HG03039 (cell line): ENCODE results near the gene DYDC1.
"Not testable (repeated sequence)": the region's sequence is repeated elsewhere in the genome, so short reads cannot be mapped to it uniquely, and the experiment has no call there.

Source experiments
- ATAC-seq: cut with Tn5 transposase; IDR thresholded peaks from one replicate; pipeline ENCODE4 v1.9.1; 2021; ENCODE audit warnings: mild to moderate bottlenecking, moderate library complexity; ENCODE audit not compliant: unreplicated experiment

Gene DYDC1

GRCh38 chr10:80356563-80356988, at the start of gene DYDC1, which contains the start of gene DYDC2:
Gene DYDC1, minus strand, starts transcription at chr10:80356755. Its CDS starts 4,154 bp downstream, at chr10:80352601.
Gene DYDC2, plus strand, starts transcription at chr10:80356781. Its CDS starts 5,663 bp downstream, at chr10:80362444.
- peak; percentile 56 for ATAC-seq

GRCh38 chr10:80406204-80406603, 49.6 kb upstream of the DYDC1 start:
- no peak for ATAC-seq

DNA sequence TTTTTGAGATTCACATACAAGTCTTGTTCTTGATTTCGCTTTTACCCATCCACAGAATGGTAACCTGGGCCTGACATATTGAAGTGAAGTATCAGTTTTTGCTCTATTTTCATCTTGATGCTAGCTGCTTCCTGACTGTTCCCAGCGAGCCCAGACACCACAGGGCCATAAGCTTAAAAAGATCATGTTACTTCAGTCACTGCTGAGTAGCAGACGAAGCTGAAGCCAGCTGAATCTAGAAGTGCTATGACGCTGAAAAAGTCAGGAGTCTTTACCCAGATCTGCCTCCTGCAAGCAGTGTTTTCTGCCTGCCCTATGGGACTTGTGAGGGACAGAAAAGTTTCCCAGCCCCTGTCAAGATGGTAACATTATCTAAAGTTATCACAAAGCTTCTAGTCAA, 49.1 kb upstream of the DYDC1 start:
- ATAC-seq: no peak

- no peak for ATAC-seq
These were observed 48.5 kb upstream of the DYDC1 start for GRCh38 chr10:80405035-80405434.

DNA sequence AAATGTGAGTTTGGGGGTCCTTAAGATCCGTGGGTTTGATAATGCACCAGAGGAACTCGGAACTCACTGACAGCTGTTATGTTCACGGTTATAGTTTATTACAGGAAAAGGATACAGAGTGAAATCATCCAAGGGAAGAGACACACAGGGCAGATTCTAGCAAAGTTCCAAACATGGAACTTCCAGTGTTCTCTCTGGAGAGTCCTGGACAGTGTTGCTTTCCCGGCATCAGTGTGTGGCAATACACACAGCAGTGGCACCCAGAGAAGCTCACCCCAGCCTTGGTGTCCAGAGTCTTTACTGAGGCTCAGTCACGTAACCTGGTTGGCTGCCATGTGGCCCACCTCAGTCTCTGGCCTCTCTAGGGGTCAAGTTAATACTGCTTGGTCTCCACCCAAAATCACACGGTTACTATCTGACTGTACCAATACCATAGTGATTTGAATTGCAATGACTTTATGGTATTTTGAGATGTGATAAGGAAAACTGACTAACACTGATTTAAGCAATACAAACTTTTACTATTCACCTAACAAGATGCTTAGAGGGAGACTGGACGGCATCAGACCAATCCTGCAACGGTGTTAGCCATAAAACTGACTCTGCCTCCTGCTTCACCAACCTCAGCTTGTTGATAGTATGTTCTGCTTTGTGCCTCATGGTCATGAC, 43.7 kb upstream of the DYDC1 start:
- no peak for ATAC-seq

- ATAC-seq: no peak
These were observed 40.5 kb upstream of the DYDC1 start for GRCh38 chr10:80397014-80397413.

DNA sequence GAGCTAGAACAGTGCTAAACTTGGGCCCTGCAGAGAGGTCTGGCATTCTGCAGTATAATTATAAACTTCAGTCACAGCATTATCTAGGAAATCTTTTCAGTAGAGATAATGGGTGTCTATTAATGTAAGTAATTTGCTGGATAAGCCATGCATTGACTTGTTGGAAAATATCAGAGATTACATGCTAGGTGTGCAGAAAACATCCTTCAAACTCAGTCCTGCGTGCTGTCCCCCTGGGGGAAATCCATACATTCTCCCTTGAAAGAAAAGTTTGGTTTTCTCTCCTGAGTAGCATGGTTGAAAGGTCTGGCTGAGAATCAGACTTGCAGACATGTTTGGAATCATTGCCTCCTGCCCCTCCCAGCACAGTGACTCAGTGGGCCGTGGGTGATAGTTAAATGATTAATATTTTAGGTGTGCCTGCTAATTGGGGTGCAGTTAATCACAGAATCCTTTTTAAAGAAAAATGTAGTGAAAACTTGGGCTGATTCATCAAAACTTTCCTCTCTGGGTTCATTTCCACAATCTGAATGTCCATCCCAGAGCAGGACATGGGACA, 37.9 kb upstream of the DYDC1 start:
- no peak for ATAC-seq

GRCh38 chr10:80392250-80392649, 35.7 kb upstream of the DYDC1 start:
- no peak for ATAC-seq

DNA sequence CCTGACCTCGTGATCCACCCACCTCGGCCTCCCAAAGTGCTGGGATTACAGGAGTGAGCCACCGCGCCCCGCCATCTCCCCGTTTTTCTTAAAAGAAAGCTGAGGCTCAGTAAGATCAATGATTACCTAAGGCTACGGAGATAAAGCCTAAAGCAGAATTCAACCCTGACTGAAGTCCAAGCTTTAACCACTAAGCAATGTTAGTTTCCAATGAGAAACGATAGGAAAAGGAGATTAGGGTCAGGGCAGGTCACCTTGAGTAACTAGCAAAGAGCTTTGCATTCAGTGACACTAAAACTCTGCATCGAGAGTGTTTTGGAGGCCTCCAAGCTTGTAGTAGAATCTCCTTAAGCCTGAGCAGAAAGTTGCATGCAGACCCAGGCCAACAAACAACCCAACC, 34.2 kb upstream of the DYDC1 start:
- ATAC-seq: no peak

DNA sequence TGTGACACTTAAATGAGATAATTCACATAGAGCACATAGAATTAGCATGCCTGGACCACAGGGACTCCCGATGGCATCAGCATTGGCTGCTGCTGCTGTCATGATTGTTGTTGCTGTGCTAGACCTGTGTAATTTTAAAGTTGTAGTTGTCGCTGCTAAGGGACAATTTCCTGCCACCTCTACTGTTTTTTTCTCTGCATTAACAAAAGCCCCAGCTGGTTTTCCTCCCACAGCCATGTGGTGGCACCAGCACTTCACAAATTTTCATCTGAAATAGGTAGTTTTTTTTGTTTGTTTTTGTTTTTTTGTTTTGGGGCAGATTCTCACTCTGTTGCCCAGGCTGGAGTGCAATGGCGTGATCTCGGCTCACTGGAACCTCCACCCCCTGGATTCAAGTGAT, 26.4 kb upstream of the DYDC1 start:
- no peak for ATAC-seq

- no peak for ATAC-seq
These were observed 23.6 kb upstream of the DYDC1 start for GRCh38 chr10:80380185-80380584.

DNA sequence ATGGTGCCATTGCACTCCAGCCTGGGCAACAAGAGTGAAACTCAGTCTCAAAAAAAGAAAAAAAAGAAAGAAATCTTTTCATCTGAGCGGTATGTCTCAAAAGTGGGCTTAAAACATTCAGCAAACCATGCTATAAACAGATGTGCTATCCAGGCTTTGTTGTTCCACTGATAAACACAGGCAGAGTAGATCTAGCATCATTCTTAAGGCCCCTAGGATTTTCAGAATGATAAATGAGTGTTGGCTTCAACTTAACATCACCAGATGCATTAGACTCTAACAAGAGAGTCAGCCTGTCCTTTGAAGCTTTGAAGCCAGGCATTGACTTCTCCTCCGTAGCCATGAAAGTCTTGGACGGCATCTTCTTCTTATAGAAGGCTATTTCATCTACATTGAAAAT, 23.1 kb upstream of the DYDC1 start:
- no peak for ATAC-seq

GRCh38 chr10:80373502-80373901, 16.9 kb upstream of the DYDC1 start:
- no peak for ATAC-seq

DNA sequence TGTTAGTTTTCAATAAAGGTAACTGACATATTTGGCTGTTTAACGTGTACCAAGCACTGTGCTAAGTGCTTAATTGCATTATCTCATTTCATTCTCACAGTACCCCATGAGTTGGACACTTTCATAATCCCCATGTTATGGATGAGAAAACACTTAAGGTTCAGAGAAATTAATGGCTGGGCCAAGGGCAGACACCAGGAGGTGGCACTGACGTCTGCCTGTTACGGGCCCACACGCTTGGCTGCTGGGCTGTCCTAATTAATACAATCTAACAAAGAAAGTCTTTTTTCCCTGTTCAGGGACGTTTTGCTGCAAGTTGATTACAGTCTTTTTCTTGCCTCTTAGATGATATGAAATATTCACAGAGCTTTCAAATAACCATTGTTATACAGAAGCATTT, 16.1 kb upstream of the DYDC1 start:
- no peak for ATAC-seq

DNA sequence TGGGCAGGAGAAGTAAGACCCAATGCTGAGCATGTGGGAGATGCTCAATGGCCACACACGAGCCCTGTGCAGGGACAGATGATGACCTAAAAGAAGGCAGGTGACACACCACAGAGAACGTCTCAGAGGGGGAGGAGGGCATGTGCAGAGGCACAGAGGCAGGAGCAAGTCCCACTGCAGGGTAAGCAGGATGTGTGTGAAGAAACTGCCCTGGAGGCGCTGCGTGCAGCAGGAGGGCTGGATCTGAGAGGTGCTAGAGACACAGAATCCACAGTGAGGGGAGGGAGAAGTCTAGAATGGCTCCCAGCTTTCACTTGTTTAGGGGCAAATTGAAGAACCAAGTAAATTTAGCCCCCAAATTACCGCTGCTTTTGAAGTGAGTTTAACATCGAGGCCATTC, 14.9 kb upstream of the DYDC1 start:
- no peak for ATAC-seq

- ATAC-seq: no peak
These were observed 9.0 kb upstream of the DYDC1 start for GRCh38 chr10:80365510-80365909.

DNA sequence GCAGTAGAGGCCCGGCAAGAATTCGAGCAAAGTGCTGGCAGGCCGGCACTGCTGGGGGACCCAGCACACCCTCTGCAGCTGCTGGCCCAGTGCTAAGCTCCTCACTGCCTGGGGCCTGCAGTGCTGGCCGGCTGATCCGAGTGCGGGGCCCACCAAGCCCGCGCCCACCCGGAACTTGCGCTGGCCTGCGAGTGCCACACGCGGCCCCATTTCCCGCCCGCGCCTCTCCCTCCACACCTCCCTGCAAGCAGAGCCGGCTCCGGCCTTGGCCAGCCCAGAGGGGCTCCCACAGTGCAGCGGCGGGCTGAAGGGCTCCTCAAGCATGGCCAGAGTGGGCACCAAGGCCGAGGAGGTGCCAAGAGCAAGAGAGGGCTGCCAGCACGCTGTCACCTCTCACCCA, 3.1 kb upstream of the DYDC1 start:
- ATAC-seq: no peak

DNA sequence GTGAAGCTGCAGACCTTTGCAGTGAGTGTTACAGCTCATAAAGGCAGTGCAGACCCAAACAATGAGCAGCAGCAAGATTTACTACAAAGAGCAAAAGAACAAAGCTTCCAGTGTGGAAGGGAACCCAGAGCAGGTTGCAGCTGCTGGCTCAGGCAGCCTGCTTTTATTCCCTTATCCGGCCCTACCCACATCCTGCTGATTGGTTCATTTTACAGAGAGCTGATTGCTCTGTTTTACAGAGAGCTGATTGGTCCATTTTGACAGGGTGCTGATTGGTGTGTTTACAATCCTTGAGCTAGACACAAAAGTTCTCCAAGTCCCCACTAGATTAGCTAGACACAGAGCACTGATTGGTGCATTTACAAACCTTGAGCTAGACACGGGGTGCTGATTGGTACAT, 2.4 kb upstream of the DYDC1 start:
- not testable (repeated sequence) for ATAC-seq

GRCh38 chr10:80357851-80358125, 1.2 kb upstream of the DYDC1 start:
- no peak for ATAC-seq

DNA sequence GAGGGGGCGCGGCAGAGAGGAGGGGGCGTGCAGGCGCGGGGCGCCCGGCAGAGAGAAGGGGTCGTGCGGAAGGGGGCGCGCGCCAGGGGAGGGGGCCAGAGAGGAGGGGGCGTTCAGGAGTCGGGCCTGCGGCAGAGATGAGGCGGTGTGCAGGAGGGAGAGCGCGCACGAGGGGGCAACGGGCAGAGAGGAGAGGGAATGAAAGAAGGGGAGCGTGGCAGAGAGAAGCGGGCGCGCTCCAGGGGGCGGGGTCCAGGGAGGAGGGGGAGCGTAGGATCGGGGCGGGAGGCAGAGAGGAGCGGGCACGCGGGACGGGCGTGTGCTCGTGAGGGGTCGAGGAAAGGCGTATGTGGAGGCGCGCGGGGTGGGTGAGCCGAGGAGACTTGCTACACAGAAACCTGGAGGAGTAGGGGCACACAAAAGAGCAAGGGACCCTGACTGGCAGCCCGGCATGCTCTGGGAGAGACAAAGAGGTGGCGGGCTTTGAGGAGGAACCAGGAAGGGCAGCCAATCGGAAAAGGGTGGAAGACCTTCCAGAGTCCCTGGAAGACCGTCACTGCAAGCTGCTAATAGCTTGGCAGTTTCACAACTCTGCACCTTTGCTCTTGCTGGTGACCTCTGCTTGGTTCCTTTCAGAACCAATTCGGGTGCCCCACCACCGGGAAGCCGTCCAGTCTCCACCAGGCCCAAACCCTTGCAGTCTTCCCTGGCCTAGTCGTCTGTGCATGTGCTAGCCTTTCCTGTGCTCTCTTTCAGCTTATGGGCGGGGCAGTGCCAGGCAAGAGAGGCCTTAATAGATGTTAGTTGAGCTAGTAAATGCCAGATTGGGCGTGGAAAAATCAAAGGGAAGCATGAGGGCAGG, 665 bp upstream of the DYDC1 start:
- ATAC-seq: no peak

DNA sequence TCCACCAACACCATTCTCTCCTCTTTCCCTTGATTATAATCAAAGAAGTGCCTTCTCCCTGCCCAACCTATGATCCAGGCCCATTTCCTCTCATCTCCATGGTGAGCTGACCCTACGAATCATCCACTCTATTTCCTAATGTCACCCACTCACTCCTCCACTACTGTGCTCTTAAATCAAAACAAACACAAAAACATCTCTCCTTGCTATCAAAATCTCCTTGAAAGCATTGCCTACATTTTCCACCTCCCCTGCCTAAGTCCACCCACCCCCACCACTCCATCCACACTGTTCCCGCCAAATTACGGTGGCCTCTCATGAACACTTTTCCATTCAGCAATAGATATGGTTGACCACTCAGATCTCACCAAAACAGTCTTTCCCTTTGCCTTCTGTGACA, 5.3 kb downstream of the DYDC1 start:
- ATAC-seq: no peak

- ATAC-seq: no peak
These were observed 6.3 kb downstream of the DYDC1 start for GRCh38 chr10:80350251-80350650.
